ENCODE data around the gene ZDHHC22.

Gene ZDHHC22

DNA sequence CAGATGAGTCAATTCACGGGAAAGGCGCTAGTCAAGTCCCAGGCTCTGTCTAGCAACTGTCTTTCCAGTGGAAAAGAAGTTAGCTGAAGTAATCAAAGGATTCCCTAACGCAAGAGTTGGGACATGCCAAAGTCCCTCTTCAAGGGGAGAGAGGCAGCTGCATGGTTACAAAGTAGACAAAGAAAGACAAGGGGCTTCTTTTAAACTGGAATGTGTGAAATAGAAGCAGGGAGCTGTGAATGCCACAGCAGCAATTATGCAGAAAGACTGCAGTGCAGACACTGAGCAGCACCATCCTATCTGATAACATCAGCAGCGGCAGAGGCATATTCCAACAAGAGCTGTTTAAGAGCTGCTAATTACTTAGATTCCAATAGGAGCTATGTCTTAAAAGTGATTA is 56.1 kb downstream of the ZDHHC22 start:
- DNase-seq (ENCODE audit: low read depth in 2 of 2, low spot score in 1 of 2) = no peak

DNA sequence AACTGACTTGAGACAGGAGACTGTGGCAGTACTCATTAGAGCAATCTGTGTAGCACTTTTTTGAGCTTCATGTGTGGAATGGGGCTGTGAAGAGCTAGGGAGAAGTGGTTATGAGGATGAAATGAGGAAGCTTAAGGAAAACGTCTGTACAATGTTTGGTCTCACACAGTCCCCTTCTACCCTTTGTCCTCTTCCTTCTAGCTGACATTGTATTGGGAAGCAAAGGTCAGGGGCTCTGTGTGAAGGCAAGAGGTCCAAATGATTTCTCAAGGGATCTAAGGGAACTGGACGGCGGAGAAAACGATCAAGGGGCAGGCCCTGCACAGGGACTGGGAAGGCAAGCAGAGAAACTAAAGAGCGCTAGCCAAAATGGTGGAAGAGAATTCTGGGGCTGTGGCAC is 56.6 kb downstream of the ZDHHC22 start:
- no peak for DNase-seq (ENCODE audit: low read depth in 2 of 2, low spot score in 1 of 2)

DNA sequence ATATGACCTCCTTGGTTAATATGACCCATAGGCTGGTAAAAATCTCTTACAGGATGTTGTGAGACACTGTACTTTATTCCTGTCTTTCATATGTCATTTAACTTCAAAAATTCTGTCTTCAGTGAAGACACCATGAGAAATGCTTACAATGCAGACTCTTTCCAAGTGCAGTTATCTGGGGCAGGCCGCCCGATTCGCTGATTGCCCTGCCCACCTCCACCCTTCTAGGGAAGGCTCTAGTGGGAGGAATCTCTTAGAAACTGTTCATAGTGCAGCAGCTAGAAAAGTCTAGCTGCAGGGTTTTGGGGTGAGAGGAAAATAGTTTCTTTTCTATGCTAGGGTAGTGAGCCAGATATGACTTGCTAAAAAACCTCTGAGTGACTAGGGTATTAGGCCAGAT is 58.5 kb downstream of the ZDHHC22 start:
- DNase-seq (ENCODE audit: low read depth in 2 of 2, low spot score in 1 of 2) = no peak

DNA sequence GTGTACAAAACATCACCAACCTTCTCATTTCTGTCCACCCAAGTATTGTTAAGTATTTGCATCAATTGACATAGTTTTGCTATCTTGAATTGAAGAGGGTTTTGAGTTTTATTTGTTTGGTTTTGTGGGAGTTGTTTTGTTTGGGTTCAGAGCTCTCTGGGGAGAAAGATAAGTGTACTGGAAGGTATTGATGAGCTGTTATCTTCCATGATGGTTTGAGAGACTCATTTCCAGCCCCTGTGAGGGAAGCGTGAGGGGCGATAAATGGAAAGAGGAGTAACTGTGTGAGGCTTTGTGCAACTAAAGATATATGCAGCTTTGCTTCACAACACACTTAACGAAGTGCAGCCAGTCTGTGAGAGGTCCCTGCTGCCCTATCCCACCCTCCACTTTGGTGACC is 59.2 kb downstream of the ZDHHC22 start:
- no peak for DNase-seq (ENCODE audit: low read depth in 2 of 2, low spot score in 1 of 2)

Measured in stimulated activated CD8-positive, alpha-beta memory T cell treated with anti-CD3 and anti-CD28 coated beads, Interleukin-4, amount 100 ng/mL, for 4 hours (primary cell).